ENCODE data around the gene ABL1.

The ABL1 gene

GRCh38 chr9:130878295-130878694, 43.2 kb downstream of the ABL1 start:
- in situ Hi-C loops (cut with MboI; ENCODE audit: low sequenced_read_pairs): no loop called here
- H3K4me1 ChIP-seq: no peaks in the 10 kb centered on the region
- H3K27me3 ChIP-seq (ENCODE audit: low read depth): no peaks in the 10 kb centered on the region
- no peak overlapping the region for H3K4me3 ChIP-seq
- no peak for DNase-seq (ENCODE audit: low spot score in 2 of 2)
- H3K9me3 ChIP-seq: no peaks in the 10 kb centered on the region
- H3K36me3 ChIP-seq (replicated peaks): no peaks in the 10 kb centered on the region

GRCh38 chr9:130879863-130880411, 44.9 kb downstream of the ABL1 start:
- H3K4me3 ChIP-seq: no peak overlapping the region
- H3K4me1 ChIP-seq: no peaks in the 10 kb centered on the region
- no peaks in the 10 kb centered on the region for H3K36me3 ChIP-seq (replicated peaks)
- H3K27me3 ChIP-seq (ENCODE audit: low read depth): no peaks in the 10 kb centered on the region
- in situ Hi-C loops (cut with MboI; ENCODE audit: low sequenced_read_pairs): no loop called here
- no peak for DNase-seq (ENCODE audit: low spot score in 2 of 2)
- no peaks in the 10 kb centered on the region for H3K9me3 ChIP-seq

DNA sequence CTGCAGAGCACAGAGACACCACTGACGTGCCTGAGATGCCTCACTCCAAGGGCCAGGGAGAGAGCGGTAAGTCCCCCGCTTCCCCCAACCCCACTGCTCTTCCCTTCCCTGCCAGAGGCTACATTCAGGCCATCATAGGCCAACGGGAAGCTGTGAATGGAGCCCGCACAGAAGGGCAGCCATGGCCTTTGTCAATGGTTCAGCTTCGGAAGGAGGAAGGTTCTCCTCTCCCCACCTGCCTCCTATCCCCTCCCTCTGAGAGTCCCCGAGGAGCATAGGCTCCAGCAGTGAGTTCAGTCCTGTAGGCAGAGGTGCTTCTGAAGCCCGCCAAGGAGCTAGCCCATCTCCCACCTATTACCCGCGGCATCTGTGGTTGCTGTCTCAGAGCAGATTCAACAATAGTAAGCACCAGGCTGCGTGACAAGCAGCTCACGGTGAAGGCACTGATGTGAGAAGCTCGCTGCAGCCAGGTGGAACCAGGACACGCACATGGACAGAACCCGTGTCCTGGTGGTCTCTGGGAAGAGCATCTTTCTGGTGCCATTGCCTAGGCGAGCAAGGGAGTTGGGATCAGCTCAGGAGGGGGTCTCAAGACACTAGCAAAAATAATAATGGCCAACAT, 45.7 kb downstream of the ABL1 start:
- in situ Hi-C loops (cut with MboI; ENCODE audit: low sequenced_read_pairs): no loop called here
- Histone ChIP-seq H3K4me3 (no peak overlapping the region), H3K4me1 (no peaks in the 10 kb centered on the region), H3K27me3 (ENCODE audit: low read depth) (no peaks in the 10 kb centered on the region), H3K9me3 (no peaks in the 10 kb centered on the region), H3K36me3 (replicated peaks) (no peaks in the 10 kb centered on the region)
- no peak for DNase-seq (ENCODE audit: low spot score in 2 of 2)

- no peak for DNase-seq (ENCODE audit: low spot score in 2 of 2)
- no peak overlapping the region for H3K4me3 ChIP-seq
- no peaks in the 10 kb centered on the region for H3K9me3 ChIP-seq
- H3K36me3 ChIP-seq (replicated peaks): no peaks in the 10 kb centered on the region
- no peaks in the 10 kb centered on the region for H3K27me3 ChIP-seq (ENCODE audit: low read depth)
- no peaks in the 10 kb centered on the region for H3K4me1 ChIP-seq
- in situ Hi-C loops (cut with MboI; ENCODE audit: low sequenced_read_pairs): no loop called here
These were observed 46.5 kb downstream of the ABL1 start for GRCh38 chr9:130881516-130881915.

- in situ Hi-C loops (cut with MboI; ENCODE audit: low sequenced_read_pairs): no loop called here
- Histone ChIP-seq H3K36me3 (replicated peaks) (no peaks in the 10 kb centered on the region), H3K27me3 (ENCODE audit: low read depth) (no peaks in the 10 kb centered on the region), H3K9me3 (no peaks in the 10 kb centered on the region), H3K4me3 (no peak overlapping the region), H3K4me1 (no peaks in the 10 kb centered on the region)
- no peak for DNase-seq (ENCODE audit: low spot score in 2 of 2)
These were observed 47.7 kb downstream of the ABL1 start for GRCh38 chr9:130882696-130883225.

DNA sequence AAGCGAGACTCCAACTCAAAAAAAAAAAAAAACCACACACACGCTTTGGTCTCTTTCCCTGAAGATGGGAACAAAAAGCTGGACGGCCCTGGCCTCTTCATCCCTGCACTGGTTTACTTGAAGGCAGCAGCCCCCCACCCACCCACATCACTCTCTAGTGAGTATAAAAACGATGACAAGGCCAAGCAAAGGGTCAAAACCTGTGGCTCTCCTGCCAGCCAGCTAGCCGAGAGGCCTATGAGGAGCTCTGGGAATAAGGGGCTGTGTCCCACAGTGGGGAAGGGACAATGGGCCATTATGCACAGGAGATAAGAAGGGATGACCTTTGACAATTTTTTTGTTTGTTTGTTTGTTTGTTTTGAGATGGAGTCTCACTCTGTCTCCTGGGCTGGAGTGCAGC, 48.4 kb downstream of the ABL1 start:
- DNase-seq (ENCODE audit: low spot score in 2 of 2): no peak
- Histone ChIP-seq H3K9me3 (no peaks in the 10 kb centered on the region), H3K36me3 (replicated peaks) (no peaks in the 10 kb centered on the region), H3K4me3 (no peak overlapping the region), H3K4me1 (no peaks in the 10 kb centered on the region), H3K27me3 (ENCODE audit: low read depth) (no peaks in the 10 kb centered on the region)
- in situ Hi-C loops (cut with MboI; ENCODE audit: low sequenced_read_pairs): no loop called here

- H3K4me1 ChIP-seq: no peaks in the 10 kb centered on the region
- in situ Hi-C loops (cut with MboI; ENCODE audit: low sequenced_read_pairs): no loop called here
- no peaks in the 10 kb centered on the region for H3K27me3 ChIP-seq (ENCODE audit: low read depth)
- no peak overlapping the region for H3K4me3 ChIP-seq
- DNase-seq (ENCODE audit: low spot score in 2 of 2): no peak
- no peaks in the 10 kb centered on the region for H3K9me3 ChIP-seq
- H3K36me3 ChIP-seq (replicated peaks): no peaks in the 10 kb centered on the region
These were observed 49.1 kb downstream of the ABL1 start for GRCh38 chr9:130884111-130884531.

DNA sequence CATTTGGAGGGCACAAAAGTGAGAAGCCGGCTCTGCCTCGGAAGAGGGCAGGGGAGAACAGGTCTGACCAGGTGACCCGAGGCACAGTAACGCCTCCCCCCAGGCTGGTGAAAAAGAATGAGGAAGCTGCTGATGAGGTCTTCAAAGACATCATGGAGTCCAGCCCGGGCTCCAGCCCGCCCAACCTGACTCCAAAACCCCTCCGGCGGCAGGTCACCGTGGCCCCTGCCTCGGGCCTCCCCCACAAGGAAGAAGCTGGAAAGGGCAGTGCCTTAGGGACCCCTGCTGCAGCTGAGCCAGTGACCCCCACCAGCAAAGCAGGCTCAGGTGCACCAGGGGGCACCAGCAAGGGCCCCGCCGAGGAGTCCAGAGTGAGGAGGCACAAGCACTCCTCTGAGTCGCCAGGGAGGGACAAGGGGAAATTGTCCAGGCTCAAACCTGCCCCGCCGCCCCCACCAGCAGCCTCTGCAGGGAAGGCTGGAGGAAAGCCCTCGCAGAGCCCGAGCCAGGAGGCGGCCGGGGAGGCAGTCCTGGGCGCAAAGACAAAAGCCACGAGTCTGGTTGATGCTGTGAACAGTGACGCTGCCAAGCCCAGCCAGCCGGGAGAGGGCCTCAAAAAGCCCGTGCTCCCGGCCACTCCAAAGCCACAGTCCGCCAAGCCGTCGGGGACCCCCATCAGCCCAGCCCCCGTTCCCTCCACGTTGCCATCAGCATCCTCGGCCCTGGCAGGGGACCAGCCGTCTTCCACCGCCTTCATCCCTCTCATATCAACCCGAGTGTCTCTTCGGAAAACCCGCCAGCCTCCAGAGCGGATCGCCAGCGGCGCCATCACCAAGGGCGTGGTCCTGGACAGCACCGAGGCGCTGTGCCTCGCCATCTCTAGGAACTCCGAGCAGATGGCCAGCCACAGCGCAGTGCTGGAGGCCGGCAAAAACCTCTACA, 49.8 kb downstream of the ABL1 start:
- no peak for DNase-seq (ENCODE audit: low spot score in 2 of 2)

GRCh38 chr9:130885484-130886375, 50.7 kb downstream of the ABL1 start:
- no peaks in the 10 kb centered on the region for H3K36me3 ChIP-seq (replicated peaks)

More for the DNA sequence above, 49.8 kb downstream of the ABL1 start:
- H3K4me3 ChIP-seq: no peak overlapping the region
- no peaks in the 10 kb centered on the region for H3K4me1 ChIP-seq
- in situ Hi-C loops (cut with MboI; ENCODE audit: low sequenced_read_pairs): no loop called here
- H3K27me3 ChIP-seq (ENCODE audit: low read depth): no peaks in the 10 kb centered on the region
- H3K36me3 ChIP-seq (replicated peaks): no peaks in the 10 kb centered on the region
- H3K9me3 ChIP-seq: no peaks in the 10 kb centered on the region

DNA sequence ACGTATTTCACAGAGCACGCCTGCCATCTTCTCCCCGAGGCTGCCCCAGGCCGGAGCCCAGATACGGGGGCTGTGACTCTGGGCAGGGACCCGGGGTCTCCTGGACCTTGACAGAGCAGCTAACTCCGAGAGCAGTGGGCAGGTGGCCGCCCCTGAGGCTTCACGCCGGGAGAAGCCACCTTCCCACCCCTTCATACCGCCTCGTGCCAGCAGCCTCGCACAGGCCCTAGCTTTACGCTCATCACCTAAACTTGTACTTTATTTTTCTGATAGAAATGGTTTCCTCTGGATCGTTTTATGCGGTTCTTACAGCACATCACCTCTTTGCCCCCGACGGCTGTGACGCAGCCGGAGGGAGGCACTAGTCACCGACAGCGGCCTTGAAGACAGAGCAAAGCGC, 51.9 kb downstream of the ABL1 start:
- in situ Hi-C loops (cut with MboI; ENCODE audit: low sequenced_read_pairs): no loop called here
- Histone ChIP-seq H3K4me1 (no peaks in the 10 kb centered on the region), H3K9me3 (no peaks in the 10 kb centered on the region), H3K27me3 (ENCODE audit: low read depth) (peaks cover 7% of the 10 kb centered on the region; the same call in 1 of the 2 replicates), H3K36me3 (replicated peaks) (no peaks in the 10 kb centered on the region), H3K4me3 (no peak overlapping the region)
- no peak for DNase-seq (ENCODE audit: low spot score in 2 of 2)

More at GRCh38 chr9:130885484-130886375, 50.7 kb downstream of the ABL1 start:
- in situ Hi-C loops (cut with MboI; ENCODE audit: low sequenced_read_pairs): no loop called here
- DNase-seq (ENCODE audit: low spot score in 2 of 2): no peak
- Histone ChIP-seq H3K27me3 (ENCODE audit: low read depth) (no peaks in the 10 kb centered on the region), H3K9me3 (no peaks in the 10 kb centered on the region), H3K4me3 (no peak overlapping the region), H3K4me1 (no peaks in the 10 kb centered on the region)

GRCh38 chr9:130887494-130888144, 52.6 kb downstream of the ABL1 start:
- Histone ChIP-seq H3K4me1 (no peaks in the 10 kb centered on the region), H3K4me3 (no peak overlapping the region), H3K36me3 (replicated peaks) (no peaks in the 10 kb centered on the region), H3K9me3 (no peaks in the 10 kb centered on the region), H3K27me3 (ENCODE audit: low read depth) (peaks cover 12% of the 10 kb centered on the region; the same call in 1 of the 2 replicates)
- in situ Hi-C loops (cut with MboI; ENCODE audit: low sequenced_read_pairs): no loop called here
- DNase-seq (ENCODE audit: low spot score in 2 of 2): no peak

- no peaks in the 10 kb centered on the region for H3K9me3 ChIP-seq
- H3K27me3 ChIP-seq (ENCODE audit: low read depth): peaks cover 17% of the 10 kb centered on the region; the same call in 1 of the 2 replicates
- in situ Hi-C loops (cut with MboI; ENCODE audit: low sequenced_read_pairs): no loop called here
- H3K4me3 ChIP-seq: no peak overlapping the region
- no peaks in the 10 kb centered on the region for H3K36me3 ChIP-seq (replicated peaks)
- DNase-seq (ENCODE audit: low spot score in 2 of 2): no peak
- H3K4me1 ChIP-seq: no peaks in the 10 kb centered on the region
These were observed 53.3 kb downstream of the ABL1 start for GRCh38 chr9:130888146-130888885.

Measured in HAP-1 (cell line).